Uterine smooth muscle cell (primary cell): Measurements from ENCODE around the gene GJA1. TPM values are rescaled to one million over a fixed set of nuclear protein-coding genes. Genes with fewer than 3 reads are reported as not detected.

Source experiments
- total RNA-seq: library from RNA; depleted of rRNA; stranded (reverse); fragments of >200 nt; gene quantifications from 2 replicates; pipeline ENCODE4 v1.2.3, GENCODE V29; 2014

The GJA1 gene
- 355 and 1,114 TPM in 2 replicates for total RNA-seq

GRCh38 chr6:121435444-121436069 lies at the start of gene GJA1:
GJA1 (plus strand) TSS chr6:121435646; CDS start chr6:121446848, 11,202 bp downstream.

Other genes starting within 250 kb of the GJA1 start
- 13.4 and 16.4 TPM in 2 replicates for gene TBC1D32, start 101.2 kb upstream of the GJA1 start, total RNA-seq